Stimulated activated CD8-positive, alpha-beta memory T cell treated with anti-CD3 and anti-CD28 coated beads, Interleukin-7, amount 100 ng/mL, for 4 hours (primary cell): ENCODE measurements around the gene NUDCD3.

Experiments
- DNase-seq, 2 donors: peaks; one replicate each; pipeline ENCODE4 v3.0.0-alpha.2; 2020; ENCODE audit warnings: low read depth in 2 of 2

The NUDCD3 gene

DNA sequence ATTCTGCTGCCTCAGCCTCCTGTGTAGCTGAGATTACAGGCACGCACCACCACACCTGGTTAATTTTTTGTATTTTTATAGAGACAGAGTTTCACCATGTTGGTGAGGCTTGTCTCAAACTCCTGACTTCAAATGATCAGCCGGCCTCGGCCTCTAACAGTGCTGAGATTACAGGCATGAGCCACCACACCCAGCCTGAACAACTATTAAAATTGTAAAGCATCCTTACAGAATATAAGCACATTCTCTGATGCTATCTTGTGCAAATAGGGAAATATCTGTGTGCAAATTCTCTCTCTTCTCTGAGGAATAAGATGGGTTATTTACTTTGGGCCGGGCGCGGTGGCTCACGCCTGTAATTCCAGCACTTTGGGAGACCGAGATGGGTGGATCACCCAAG, 12.5 kb downstream of the NUDCD3 start:
- DNase-seq: no peak

DNA sequence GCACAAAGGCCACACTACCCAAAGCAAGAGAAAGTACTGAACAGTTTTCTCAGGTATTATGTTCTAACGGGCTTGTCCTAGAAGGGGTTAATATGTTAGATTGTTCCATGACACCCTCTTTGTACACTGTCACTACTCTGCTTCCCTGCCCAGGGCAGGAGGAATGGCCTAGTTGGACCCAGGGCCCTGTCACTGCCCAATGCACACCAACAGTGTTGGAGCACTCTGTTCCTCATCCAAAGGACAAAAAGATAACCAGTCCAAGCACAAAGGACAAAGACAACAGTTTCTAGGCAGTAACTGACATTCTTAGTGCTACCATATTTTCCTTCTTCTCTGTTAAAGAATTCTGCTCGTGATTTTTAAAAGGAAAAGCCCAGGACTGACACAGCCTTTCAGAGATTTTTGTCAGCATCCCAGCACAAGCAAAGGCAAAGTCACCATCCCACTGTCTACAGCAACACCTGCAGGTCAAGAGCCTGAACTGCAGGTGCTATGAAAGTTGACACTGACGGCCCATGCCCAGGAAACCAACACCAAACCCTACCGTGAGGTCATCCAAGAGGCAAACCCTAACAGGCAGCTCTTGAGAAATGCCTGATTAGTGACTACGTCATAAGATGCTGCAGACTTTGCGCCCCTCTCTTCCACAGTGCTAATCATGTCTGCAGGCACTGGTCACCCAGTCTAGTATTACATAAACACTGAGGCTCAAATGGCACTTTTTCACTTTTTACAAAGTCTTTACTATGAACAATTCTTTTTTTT, 13.2 kb downstream of the NUDCD3 start:
- peak; percentile 19 to 37 for DNase-seq

DNA sequence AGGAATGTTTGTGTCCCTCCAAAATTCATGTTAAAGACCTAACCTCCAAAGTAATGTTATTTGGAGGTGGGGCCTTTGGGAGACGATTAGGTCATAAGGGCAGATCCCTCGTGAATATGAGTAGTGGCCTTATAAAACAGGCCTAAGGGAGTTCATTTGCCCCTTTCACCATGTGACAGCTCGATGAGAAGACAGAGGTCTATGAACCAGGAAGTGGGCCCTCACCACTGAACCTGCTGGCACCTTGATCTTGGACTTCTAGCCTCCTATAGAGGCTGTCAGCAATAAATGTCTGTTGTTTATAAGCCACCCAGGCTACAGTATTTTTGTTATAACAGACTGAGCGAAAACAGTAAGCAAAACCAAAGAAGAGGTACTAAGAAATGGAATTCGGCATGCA, 14.1 kb downstream of the NUDCD3 start:
- no peak for DNase-seq

DNA sequence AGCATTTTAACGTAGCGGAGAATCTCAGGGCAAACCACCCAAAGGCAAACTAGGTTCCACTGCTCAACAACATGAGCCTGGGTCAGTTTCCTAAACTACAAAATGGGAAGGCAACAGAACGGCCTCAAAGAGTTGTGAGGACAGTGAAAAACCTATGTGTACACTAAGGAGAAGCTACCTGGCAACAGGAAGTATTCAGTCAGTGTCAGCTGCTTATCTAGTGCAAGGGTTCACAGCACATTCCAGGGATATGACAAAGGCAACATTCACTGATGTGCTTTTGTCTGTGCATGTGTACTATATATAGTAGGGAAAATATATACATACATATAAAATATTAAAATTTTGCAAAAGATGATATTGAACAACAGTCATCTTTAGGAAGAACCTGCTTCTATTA, 17.2 kb downstream of the NUDCD3 start:
- DNase-seq: no peak

DNA sequence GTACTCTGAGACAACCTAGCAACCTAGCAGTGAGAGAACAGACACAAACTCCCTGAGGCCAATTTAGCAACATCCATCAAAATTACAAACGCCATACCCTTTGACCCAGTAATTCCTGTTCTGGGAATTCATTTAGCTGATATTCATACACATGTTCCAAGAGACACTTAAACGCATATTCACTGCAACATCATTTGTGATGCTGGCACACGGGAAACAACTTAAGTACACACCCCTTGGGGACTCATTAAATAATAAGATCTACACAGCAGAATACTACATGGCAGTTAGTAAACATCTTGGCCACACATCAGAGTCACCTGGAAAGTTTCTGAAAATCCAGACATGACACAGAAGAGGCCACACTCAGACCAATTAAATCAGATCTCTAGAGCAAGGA, 17.6 kb downstream of the NUDCD3 start:
- DNase-seq: no peak

DNA sequence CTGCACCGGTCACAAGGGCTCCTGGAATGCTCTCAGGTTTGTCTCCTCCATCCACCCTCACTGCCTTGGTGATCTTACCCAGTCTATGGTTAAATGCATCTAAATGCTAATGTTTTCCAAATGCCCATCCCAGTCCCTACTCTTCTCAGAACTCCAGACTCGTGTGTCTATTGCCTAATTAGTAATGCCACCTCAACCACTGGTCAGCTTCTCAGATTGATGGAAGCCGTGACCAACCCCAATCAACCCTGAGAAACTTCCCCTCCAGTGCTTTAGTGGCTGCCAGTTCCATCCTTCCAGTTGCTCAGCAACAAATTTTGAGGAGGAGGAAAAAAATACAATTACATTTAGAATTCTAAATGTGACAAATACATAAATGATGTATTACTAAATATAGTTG, 18.6 kb downstream of the NUDCD3 start:
- no peak for DNase-seq

DNA sequence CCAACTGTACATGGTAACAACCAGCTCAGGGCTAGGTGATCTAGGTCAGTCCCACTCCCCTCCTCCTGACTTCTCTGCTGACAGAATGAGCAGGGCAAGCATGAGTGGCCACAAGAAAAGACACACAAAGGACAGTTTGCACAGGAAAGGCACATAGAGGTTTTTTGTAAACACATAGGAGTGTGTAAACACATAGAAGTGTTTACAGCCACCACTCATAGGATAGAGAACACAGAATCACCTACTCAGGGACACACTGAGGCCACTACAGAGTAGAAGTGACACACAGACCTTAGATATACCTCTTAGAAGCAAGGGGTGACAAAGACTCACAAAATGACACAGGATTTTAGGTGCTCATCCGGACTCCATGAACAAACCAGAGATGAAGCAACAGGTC, 19.0 kb downstream of the NUDCD3 start:
- DNase-seq: no peak

DNA sequence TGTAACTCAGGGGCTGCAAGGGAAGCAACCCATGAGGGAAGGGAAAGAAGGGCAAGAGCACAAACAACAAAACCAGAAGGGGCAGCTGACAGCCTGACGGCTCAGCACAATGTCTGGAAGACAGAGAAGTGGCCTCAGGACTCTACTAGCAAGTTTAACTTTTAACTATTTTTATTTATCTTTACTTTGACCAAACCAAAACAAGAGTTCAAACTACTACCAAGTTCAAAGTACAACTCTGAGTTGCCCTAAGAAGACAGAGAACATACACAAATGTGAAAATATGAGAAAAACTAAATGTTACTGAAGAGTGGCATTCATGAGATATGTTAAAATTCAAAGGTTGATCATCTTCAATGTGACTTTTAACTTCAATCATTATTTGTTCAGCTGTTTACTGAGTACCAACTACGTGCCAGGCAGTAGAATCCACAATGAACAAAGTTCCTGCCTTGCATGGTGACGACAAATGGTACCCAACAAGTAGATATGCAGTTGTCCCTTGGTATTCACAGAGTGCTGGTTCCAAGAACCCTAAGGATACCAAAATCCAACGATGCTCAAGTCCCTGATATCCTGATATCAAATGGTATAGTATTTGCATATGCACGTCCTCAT, 19.7 kb downstream of the NUDCD3 start:
- DNase-seq: no peak

DNA sequence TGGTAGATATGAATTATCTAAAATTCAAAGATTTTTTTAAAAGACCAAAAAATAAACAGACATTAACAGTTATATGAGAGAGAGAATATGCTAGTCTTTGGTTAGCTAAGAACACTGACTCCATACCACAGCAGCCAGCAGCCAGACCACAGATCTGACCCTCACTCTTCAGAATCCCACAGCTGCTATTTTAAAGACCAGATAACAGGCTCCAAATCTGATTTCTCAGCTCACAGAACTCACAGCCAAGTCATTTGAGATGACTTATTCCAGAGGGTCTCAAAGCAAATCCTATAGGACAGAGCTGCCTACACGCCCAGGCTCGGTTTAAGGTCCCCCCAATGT, 20.4 kb downstream of the NUDCD3 start:
- DNase-seq: no peak

DNA sequence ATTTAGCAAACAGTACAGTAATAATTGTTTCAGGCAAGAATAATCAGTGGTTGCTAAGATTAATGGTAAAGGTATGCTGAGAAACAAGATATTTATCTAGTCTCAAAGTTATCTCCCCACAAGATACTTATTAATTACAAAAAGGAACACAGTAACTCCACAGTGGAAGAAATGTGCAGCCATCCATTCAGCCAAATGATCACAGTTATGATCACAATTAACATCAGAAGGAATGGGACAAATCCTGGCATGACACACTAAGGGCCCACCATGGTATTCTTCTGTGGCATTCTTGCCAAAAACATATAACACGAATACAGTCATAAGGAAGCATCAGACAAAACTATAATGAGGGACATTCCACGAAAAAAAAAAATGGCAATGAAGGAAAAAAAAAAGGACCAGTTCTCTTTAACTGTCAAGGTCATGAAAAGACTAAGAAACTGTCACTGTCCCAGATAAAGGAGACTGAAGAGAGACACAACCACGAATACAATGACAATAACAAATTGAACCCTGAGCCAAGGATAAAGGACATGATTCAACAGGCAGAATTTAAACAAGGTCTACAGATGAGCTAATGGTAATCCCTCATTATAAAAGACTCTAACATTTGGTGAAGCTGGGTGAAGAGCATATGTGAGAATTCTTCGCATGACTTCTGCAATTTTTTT, 20.9 kb downstream of the NUDCD3 start:
- DNase-seq: no peak

DNA sequence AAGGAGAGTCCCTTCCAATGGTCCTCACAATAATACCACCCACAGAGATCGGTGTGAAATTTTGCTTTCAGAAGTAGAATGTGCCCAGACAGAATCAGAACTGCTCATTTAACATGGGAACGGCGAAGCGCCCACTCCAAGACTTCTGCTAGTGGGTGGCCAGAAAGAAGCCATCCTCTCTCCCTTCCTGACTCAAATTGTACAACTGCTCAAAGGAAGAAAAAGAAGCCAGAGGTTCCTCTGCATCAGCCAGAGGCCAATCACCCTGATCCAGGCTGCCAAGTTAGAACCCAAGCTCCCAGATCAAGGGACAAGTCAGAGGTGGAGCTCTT, 23.3 kb downstream of the NUDCD3 start:
- no peak for DNase-seq

DNA sequence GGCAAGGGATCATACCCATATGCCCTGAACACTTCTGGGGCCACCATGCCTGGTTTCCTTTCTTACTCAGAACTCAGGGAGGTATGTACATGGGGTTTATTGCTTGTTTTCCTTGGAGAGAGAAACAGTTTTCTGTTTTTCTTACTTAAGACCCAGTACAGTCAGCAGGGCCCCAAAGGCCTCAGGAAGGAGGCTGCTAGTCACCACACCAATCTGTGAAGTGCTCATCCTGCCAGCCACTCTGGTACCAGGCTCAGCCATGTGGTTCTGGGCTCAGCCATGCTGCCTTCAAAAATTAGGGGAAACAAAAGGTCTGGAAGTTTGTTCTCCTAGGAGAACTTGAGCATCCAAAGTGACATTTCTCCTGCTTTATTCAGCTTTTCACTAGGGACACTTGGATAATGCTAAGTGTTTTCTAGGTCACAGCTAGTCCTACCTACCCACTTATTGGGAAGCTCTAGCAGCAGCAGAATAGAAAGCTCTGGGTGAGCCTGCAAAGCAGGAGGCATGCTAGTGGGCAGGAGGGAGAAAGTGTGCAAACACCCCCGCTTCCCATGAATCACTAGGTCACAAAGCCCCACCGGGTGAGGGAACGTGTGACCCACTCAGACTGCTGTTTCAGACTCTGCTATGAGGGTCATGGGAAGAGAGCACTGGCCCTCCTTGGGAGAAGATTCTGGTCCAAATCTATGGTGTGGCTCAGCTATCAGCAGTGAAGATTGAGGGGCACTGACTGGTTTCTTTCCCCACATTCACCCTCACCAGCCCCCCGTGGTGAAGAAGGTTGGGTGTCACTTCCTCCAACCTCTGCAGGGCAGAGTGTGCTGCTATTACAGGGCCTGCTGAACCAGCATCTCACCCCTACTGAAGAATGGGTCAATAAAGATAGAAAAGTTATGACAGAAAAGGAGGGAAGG, 23.9 kb downstream of the NUDCD3 start:
- no peak for DNase-seq

DNA sequence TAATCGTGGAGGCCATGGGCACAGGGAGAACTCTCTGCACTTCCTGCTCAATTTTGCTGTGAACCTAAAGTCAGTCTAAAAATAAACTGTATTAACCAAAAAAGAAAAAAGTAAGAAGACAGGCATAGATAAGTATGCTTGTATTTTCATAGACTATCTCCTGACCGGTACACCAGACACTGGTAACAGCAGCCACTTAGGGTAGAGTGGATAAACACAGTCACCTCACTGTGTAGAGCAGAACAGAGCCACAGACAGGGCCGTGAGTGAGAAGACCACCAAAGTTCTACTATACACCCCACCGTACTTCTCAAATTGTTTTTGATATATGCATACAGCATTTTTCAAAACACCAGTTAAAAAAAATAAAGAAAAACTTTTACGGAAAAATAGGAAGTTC, 25.0 kb downstream of the NUDCD3 start:
- DNase-seq: no peak

DNA sequence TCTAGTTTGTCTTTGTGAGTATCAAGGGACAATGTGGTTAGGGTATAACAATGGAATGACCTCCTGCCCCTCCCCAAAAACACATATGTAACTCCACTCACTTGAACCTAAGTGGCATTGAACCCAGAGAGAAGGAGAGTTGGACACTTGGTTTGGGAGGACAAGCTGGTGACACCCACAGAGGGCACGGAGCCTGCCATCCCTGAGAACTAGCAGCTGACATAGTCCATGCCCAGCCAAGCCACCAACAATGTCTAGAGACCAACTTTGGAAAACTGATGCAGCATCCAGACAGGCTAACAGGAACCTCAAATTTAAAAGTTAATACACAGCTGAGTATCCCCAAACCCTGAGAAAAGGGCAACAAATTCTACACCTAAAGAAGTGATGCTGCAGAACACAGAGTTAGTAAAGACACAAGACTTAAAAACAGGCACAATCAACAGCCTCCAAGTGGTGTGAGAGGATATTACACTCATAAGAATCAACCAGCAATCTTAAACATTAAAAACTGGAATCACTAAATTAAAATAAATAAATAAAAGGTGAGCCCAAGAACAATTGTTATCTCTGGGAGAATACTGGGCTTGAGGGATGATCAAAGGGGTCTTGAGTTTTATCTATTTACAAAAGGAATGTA, 27.2 kb downstream of the NUDCD3 start:
- no peak for DNase-seq

DNA sequence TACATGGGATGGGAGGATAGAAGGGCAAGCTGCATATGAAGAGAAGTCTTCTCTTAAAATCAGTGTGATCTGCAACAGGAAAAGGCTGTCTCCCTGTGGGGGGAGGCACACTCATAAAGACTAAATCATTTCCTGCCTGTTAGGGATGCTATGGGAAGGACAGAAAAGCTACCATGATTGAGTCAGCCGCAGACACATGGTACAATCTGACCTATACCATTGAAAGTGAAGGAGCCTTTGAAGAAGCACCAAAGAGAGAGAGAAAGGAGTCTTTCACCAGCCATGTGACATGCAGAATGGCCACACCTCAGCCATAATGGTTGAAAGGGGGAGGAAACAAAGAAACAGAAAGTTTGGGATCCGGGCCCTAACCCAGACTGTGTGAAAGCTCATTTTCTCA, 29.1 kb downstream of the NUDCD3 start:
- no peak for DNase-seq

DNA sequence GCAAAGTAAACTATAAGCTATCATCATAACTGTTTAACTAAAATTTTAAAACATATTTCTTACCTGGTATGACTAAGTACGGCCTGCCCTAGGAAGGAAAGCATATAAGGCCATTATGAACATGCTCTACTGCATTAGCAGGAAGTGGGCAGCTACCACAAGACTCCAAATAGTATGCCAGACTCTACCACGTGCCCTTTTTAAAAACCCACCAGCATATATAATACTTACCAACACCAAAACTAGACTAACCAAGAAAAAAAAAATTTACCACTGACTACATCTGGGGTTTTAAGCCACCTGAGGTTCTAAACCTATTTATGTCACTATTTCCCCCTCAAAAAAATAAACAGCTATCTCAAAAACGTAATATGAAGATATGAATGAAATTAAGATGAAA, 30.1 kb downstream of the NUDCD3 start:
- peak; percentile 33 to 50 for DNase-seq

DNA sequence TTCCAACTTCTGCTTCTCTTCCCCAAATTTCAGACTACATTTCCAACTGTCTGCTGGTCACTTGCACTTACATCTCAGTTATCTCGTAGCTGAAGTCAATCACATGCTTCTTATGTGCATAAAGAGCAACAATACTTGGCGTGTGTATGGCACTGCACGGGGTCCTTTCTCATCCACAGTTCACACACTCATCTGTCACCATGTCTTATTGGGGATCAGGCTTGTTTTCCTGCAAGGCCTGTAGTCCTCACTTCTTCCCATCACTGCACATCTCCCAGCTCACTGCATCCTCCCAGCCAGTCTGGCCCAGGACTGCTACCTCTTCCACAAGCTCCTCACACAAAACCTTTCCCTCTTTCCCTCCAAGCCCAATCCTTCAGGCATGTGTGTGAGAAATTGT, 35.3 kb downstream of the NUDCD3 start:
- DNase-seq: no peak

DNA sequence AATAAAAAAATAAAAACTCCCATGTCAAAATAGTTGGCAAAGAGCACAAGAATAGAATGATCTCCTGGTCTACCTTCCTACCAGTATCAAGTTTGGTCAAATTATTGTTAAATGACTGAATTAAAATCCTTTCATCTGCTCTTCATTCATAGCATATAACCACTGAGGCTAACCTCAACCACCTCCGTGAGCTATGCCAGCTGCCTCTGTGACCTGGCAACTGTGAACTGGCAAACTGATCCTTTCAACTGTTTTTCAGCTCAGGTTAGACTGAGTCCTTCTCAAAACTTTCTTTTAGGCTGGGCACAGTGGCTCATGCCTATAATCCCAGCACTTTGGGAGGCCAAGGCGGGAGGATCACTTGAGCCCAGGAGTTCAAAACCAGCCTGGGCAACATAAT, 36.1 kb downstream of the NUDCD3 start:
- no peak for DNase-seq

DNA sequence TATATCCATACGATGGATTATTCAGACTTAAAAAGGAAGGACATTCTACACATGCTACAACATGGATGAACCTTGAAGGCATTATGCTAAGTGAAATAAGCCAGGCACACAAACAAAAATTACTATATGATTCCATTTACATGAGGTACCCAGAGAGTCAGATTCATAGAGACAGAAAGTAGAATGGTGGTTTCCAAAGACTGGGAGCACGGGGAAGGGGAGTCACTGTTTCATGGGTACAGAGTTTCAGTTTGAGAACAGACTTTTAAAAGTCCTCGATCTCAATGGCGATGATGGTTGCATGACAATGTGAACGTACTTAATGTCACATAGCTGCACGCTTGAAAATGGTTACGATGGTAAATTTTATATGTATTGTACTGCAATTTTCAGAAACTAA, 39.3 kb downstream of the NUDCD3 start:
- no peak for DNase-seq

DNA sequence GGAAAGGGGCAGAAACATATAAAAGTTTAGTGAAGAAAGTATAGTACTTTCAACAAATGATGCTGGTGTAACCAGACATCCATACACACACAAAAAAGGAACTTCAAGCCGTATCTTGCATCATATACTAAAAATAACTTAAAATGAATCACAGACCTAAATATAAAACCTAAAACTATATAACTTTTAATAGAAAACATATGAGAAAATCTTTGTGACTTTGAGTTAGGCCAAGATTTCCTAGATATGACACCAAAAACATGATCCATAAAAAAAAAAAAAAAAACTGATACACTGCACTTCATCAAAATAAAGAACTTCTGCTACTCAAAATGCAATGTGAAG, 40.9 kb downstream of the NUDCD3 start:
- no peak for DNase-seq

DNA sequence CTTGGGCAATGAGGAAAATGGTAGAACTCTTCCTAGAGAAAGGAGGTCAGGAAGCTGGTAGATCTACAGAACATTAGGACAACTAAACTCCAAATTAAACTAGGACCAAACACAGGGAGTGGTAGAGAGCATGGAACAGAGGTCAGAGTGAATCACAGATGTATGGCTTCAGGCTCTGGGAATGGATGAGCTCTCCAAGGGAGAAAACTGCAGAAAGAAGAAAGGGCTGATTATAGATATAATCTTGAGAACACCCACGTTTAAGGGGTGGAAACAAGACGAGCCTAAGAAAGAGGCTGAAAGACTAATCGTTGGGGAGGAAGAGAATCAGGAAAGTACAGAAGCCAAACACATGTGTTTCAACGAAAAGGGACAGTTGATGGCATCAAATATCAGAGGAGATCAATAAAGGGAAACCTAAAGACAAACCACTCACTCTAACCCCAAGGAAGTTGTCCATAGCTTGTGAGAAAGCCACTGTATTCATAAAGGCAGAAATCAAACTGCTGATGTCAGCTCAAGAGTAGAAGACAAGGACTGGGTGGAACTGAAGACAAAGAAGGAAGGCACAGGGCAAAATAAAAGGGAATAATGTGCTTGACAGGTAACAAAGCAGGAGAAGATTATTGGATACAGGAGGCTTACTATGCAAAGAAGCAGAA, 41.4 kb downstream of the NUDCD3 start:
- DNase-seq: no peak
